Smooth muscle cell (in vitro differentiated cells): ENCODE measurements around the gene BAHD1. TPM values are rescaled to one million over a fixed set of nuclear protein-coding genes. Genes with fewer than 3 reads are reported as not detected.

Experiments used
- DNase-seq: peaks from one replicate; lab custom pipeline; 2025; ENCODE audit not compliant: unreplicated experiment; lab: John Stamatoyannopoulos, UW
- H2AFZ ChIP-seq: fragments of 200-600 bp; sonication (generic); 2 replicates; pipeline ENCODE4 v1.6.0; 2016; ENCODE audit warnings: antibody characterized with exemption, low read depth, mild to moderate bottlenecking
- H3F3A ChIP-seq: fragments of 200-600 bp; sonication (generic); 2 replicates; pipeline ENCODE4 v1.6.0; 2017; ENCODE audit warnings: antibody characterized with exemption, low read depth
- H3K27ac ChIP-seq: fragments of 200-600 bp; sonication (generic); 2 replicates; pipeline ENCODE4 v1.5.1; 2016; ENCODE audit warnings: low read depth, mild to moderate bottlenecking
- H3K27me3 ChIP-seq: fragments of 200-600 bp; sonication (generic); 2 replicates; pipeline ENCODE4 v1.6.1; 2016; ENCODE audit warnings: low read depth, mild to moderate bottlenecking
- H3K36me3 ChIP-seq: fragments of 200-600 bp; sonication (generic); 2 replicates; pipeline ENCODE4 v1.5.1; 2016; ENCODE audit warnings: low read depth
- H3K4me1 ChIP-seq: fragments of 200-600 bp; sonication (generic); 2 replicates; pipeline ENCODE4 v1.5.1; 2016; ENCODE audit warnings: low read depth
- H3K4me2 ChIP-seq: fragments of 200-600 bp; sonication (generic); 2 replicates; pipeline ENCODE4 v1.6.0; 2016; ENCODE audit warnings: mild to moderate bottlenecking
- H3K4me3 ChIP-seq: fragments of 200-600 bp; sonication (generic); 2 replicates; pipeline ENCODE4 v1.5.1; 2016; ENCODE audit warnings: mild to moderate bottlenecking
- H3K79me2 ChIP-seq: fragments of 200-600 bp; sonication (generic); 2 replicates; pipeline ENCODE4 v1.6.0; 2016; ENCODE audit warnings: low read depth, mild to moderate bottlenecking
- H3K9ac ChIP-seq: fragments of 200-600 bp; sonication (generic); 2 replicates; pipeline ENCODE4 v1.6.0; 2016; ENCODE audit warnings: low read depth
- H3K9me3 ChIP-seq: fragments of 200-600 bp; sonication (generic); replicated peaks from 2 replicates; pipeline ENCODE4 v1.5.1; 2016; ENCODE audit warnings: low read depth
- H4K20me1 ChIP-seq: fragments of 200-600 bp; sonication (generic); 2 replicates; pipeline ENCODE4 v1.6.0; 2016; ENCODE audit warnings: low read depth
- WGBS: methylation state at CpG from one replicate; pipeline ENCODE4 v1.1.7; 2016; ENCODE audit warnings: low lambda C conversion rate; 5-methylcytosine and 5-hydroxymethylcytosine counted together
- polyA plus RNA-seq: library from polyadenylated mRNA; unstranded; fragments of >200 nt; fragmentation: Nextera tagmentation; extraction: Ambion mirVana; gene quantifications from 2 replicates; pipeline ENCODE4 v1.2.1, GENCODE V29; 2016
- total RNA-seq: library from RNA; depleted of rRNA; stranded (reverse); fragments of >200 nt; gene quantifications from 2 replicates; pipeline ENCODE4 v1.2.3, GENCODE V29; 2014
- TF ChIP-seq, protein P1 (sequence below): fragments of 200-600 bp; sonication (generic); IDR thresholded peaks from 2 replicates; pipeline ENCODE4 v1.5.1; 2017; ENCODE audit warnings: borderline replicate concordance, mild to moderate bottlenecking, antibody characterized with exemption; ENCODE audit not compliant: insufficient read depth, poor library complexity, severe bottlenecking

The BAHD1 gene
- total and polyA plus RNA-seq, 2 experiments from 2014 or later: 8.4 to 11.1 TPM

DNA sequence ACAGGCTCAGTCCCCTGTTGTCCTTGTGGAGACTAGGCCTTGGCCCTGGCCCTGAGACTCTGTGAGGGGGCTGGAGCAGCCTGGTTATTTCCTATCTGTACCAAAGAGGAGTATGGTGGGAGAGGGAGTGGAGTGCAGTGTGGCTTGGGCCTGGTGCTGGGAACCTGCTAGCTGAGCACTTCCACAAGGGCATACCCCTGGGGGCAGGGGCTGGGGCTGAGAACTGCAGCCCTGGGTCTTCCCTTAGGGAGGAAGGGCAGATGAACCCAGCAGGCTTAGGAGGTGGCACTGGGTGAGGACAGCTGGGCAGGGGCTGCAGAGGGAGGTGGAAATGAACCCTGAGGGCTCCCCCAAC lies 26.5 kb downstream of the BAHD1 start:
- DNase-seq: no peak
- H3K9me3 ChIP-seq: no peaks in the 10 kb centered on the region
- TF ChIP-seq, protein P1, sequence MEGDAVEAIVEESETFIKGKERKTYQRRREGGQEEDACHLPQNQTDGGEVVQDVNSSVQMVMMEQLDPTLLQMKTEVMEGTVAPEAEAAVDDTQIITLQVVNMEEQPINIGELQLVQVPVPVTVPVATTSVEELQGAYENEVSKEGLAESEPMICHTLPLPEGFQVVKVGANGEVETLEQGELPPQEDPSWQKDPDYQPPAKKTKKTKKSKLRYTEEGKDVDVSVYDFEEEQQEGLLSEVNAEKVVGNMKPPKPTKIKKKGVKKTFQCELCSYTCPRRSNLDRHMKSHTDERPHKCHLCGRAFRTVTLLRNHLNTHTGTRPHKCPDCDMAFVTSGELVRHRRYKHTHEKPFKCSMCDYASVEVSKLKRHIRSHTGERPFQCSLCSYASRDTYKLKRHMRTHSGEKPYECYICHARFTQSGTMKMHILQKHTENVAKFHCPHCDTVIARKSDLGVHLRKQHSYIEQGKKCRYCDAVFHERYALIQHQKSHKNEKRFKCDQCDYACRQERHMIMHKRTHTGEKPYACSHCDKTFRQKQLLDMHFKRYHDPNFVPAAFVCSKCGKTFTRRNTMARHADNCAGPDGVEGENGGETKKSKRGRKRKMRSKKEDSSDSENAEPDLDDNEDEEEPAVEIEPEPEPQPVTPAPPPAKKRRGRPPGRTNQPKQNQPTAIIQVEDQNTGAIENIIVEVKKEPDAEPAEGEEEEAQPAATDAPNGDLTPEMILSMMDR: no peak
- peaks cover 16% of the 10 kb centered on the region for H3F3A ChIP-seq
- H3K27me3 ChIP-seq: no peaks in the 10 kb centered on the region
- H3K36me3 ChIP-seq: no peaks in the 10 kb centered on the region
- no peaks in the 10 kb centered on the region for H3K79me2 ChIP-seq
- H3K27ac ChIP-seq: no peak overlapping the region
- no peak overlapping the region for H2AFZ ChIP-seq
- H3K4me1 ChIP-seq: peaks cover 12% of the 10 kb centered on the region
- no peak overlapping the region for H3K4me2 ChIP-seq
- H4K20me1 ChIP-seq: peaks cover 25% of the 10 kb centered on the region
- no peak overlapping the region for H3K4me3 ChIP-seq
- H3K9ac ChIP-seq: no peak overlapping the region

GRCh38 chr15:40468898-40469331 lies 28.2 kb downstream of the BAHD1 start:
- H4K20me1 ChIP-seq: peaks cover 10% of the 10 kb centered on the region
- no peak overlapping the region for H3K27ac ChIP-seq
- TF ChIP-seq, protein P1: no peak
- H3K36me3 ChIP-seq: no peaks in the 10 kb centered on the region
- H3K4me2 ChIP-seq: no peak overlapping the region
- H3F3A ChIP-seq: peaks cover 16% of the 10 kb centered on the region
- no peak overlapping the region for H2AFZ ChIP-seq
- 84% methylated on average over 4 of the region's 4 CpGs for WGBS
- no peaks in the 10 kb centered on the region for H3K79me2 ChIP-seq
- H3K4me1 ChIP-seq: peaks cover 12% of the 10 kb centered on the region
- no peaks in the 10 kb centered on the region for H3K9me3 ChIP-seq
- no peak overlapping the region for H3K9ac ChIP-seq
- no peak for DNase-seq
- no peak overlapping the region for H3K4me3 ChIP-seq
- H3K27me3 ChIP-seq: no peaks in the 10 kb centered on the region

- no peak for DNase-seq
- 74% methylated on average over 7 of the region's 7 CpGs for WGBS
- Histone ChIP-seq H3K27ac (peak overlapping the region; percentile 82), H3K27me3 (no peaks in the 10 kb centered on the region), H4K20me1 (peaks cover 4% of the 10 kb centered on the region), H3F3A (peaks cover 16% of the 10 kb centered on the region), H3K79me2 (no peaks in the 10 kb centered on the region), H3K36me3 (no peaks in the 10 kb centered on the region), H2AFZ (no peak overlapping the region), H3K4me1 (peaks cover 12% of the 10 kb centered on the region), H3K9ac (peak overlapping the region; percentile 68), H3K4me2 (peak overlapping the region; percentile 100), H3K4me3 (peak overlapping the region; percentile 84), H3K9me3 (no peaks in the 10 kb centered on the region)
- TF ChIP-seq, protein P1: no peak
Observed at GRCh38 chr15:40469776-40470390, 29.1 kb downstream of the BAHD1 start.
